HCT116 (cell line): ENCODE measurements around the gene HAUS1. TPM values are rescaled to one million over a fixed set of nuclear protein-coding genes. Genes with fewer than 3 reads are reported as not detected.

Experiments
- ATAC-seq: fragments of 200-7000 bp; cut with Tn5 transposase; 2 replicates; pipeline ENCODE4 v1.9.1; 2020; ENCODE audit warnings: mild to moderate bottlenecking, moderate library complexity
- BruUV-seq: library from RNA; stranded (reverse); fragments of 400-500 nt; replicated peaks from 2 replicates; lab custom pipeline; 2021; lab: Mats Ljungman, UMichigan
- CTCF ChIA-PET: fragments of 300-600 bp; sonication (Branson Sonifier 250); formaldehyde crosslinking; loops from one replicate; lab custom pipeline; 2021; ENCODE audit warnings: antibody characterized with exemption; lab: Charles Lee
- POLR2A ChIA-PET: fragments of 300-600, 350-600 bp; sonication (Branson Sonifier 250); formaldehyde crosslinking; loops from one replicate; lab custom pipeline; 2021; ENCODE audit warnings: antibody characterized with exemption; lab: Charles Lee
- RAD21 ChIA-PET, 2 experiments: fragments of 300-600 bp; sonication (Branson Sonifier 250); formaldehyde crosslinking; loops; one replicate each; lab custom pipeline; 2023; ENCODE audit warnings: low total read pairs in 2 of 2; ENCODE audit not compliant: uncharacterized antibody in 2 of 2, unreplicated experiment in 2 of 2, low non-redundant PET in 1 of 2; lab: Charles Lee
- DNase-seq: peaks from one replicate; pipeline ENCODE4 v3.0.0-alpha.2; 2010; ENCODE audit warnings: low read depth, low spot score
- H2AFZ ChIP-seq: fragments of 200-600 bp; shearing (Covaris generic), sonication (generic); 2 replicates; pipeline ENCODE4 v1.6.1; 2017; ENCODE audit warnings: low read depth, mixed run types, mixed read lengths, antibody characterized with exemption, low read length; ENCODE audit not compliant: poor library complexity, severe bottlenecking
- H3K27ac ChIP-seq: 2 replicates; pipeline ENCODE4 v1.5.1; 2012; ENCODE audit warnings: low read depth, low read length
- H3K27me3 ChIP-seq: fragments of 200-600 bp; sonication (generic); 2 replicates; pipeline ENCODE4 v1.6.1; 2016; ENCODE audit warnings: mixed run types, low read length, mixed read lengths; ENCODE audit not compliant: insufficient read depth
- H3K36me3 ChIP-seq, 2 experiments: fragments of 200-500 bp in 1 of 2; fragments of 200-600 bp in 1 of 2; sonication (Bioruptor generic) in 1 of 2; sonication (generic) in 1 of 2; 2 replicates each; pipeline versions ENCODE4 v1.5.1 to v1.6.1; 2014 to 2016; ENCODE audit warnings: low read length in 2 of 2, inconsistent platforms in 1 of 2, mixed read lengths in 1 of 2, mixed run types in 1 of 2; ENCODE audit not compliant: insufficient read depth in 2 of 2, control insufficient read depth in 1 of 2
- H3K4me1 ChIP-seq, 2 experiments: fragments of 200-600 bp in 1 of 2; sonication (generic) in 1 of 2; 2 replicates each; pipeline versions ENCODE4 v1.5.1 to v1.6.1; 2012 to 2017; ENCODE audit warnings: low read length in 2 of 2, inconsistent platforms in 1 of 2, mild to moderate bottlenecking in 1 of 2, mixed read lengths in 1 of 2, mixed run types in 1 of 2, moderate library complexity in 1 of 2; ENCODE audit not compliant: insufficient read depth in 2 of 2, control insufficient read depth in 1 of 2
- H3K4me2 ChIP-seq: fragments of 200-600 bp; sonication (generic); 2 replicates; pipeline ENCODE4 v1.6.1; 2017; ENCODE audit warnings: mixed run types, low read length, mixed read lengths
- H3K4me3 ChIP-seq, 2 experiments: fragments of 200-600 bp in 1 of 2; sonication (generic) in 1 of 2; replicated peaks in 1 of 2; 2 replicates each; pipeline ENCODE4 v1.5.1; 2011 to 2016; ENCODE audit warnings: low read length in 2 of 2, control low read depth in 1 of 2, low read depth in 1 of 2, mild to moderate bottlenecking in 1 of 2, mixed read lengths in 1 of 2, mixed run types in 1 of 2
- H3K79me2 ChIP-seq: fragments of 200-600 bp; sonication (generic); 2 replicates; pipeline ENCODE4 v1.6.1; 2017; ENCODE audit warnings: mild to moderate bottlenecking, mixed run types, low read length, moderate library complexity, mixed read lengths; ENCODE audit not compliant: insufficient read depth
- H3K9ac ChIP-seq: fragments of 200-600 bp; sonication (generic); 2 replicates; pipeline ENCODE4 v1.6.1; 2016; ENCODE audit warnings: low read length, mixed read lengths
- H3K9me2 ChIP-seq: fragments of 200-600 bp; sonication (generic), shearing (Covaris generic); 2 replicates; pipeline ENCODE4 v1.6.1; 2017; ENCODE audit warnings: mixed run types, mild to moderate bottlenecking, moderate library complexity; ENCODE audit not compliant: insufficient read depth
- H3K9me3 ChIP-seq, 2 experiments: fragments of 200-500 bp in 1 of 2; fragments of 200-600 bp in 1 of 2; sonication (Bioruptor generic) in 1 of 2; sonication (generic) in 1 of 2; 2 replicates each; pipeline ENCODE4 v1.6.1; 2014 to 2017; ENCODE audit warnings: low read length in 2 of 2, mixed read lengths in 2 of 2, inconsistent platforms in 1 of 2, low read depth in 1 of 2, mild to moderate bottlenecking in 1 of 2, mixed run types in 1 of 2, moderate library complexity in 1 of 2; ENCODE audit not compliant: control insufficient read depth in 1 of 2, insufficient read depth in 1 of 2
- H4K20me1 ChIP-seq: fragments of 200-600 bp; sonication (generic), shearing (Covaris generic); 2 replicates; pipeline ENCODE4 v1.6.1; 2017; ENCODE audit warnings: mixed run types, mild to moderate bottlenecking, moderate library complexity; ENCODE audit not compliant: insufficient read depth
- CBX3 ChIP-seq: IDR thresholded peaks from 2 replicates; pipeline ENCODE4 v1.6.1; 2012; ENCODE audit warnings: low read depth
- CEBPB ChIP-seq: IDR thresholded peaks from 2 replicates; pipeline ENCODE4 v1.6.1; 2012; ENCODE audit warnings: low read depth
- EGR1 ChIP-seq: IDR thresholded peaks from 2 replicates; pipeline ENCODE4 v1.6.1; 2012; ENCODE audit warnings: low read depth
- MAX ChIP-seq: IDR thresholded peaks from 2 replicates; pipeline ENCODE4 v1.6.1; 2012
- POLR2AphosphoS5 ChIP-seq: IDR thresholded peaks from 2 replicates; pipeline ENCODE4 v1.6.1; 2011; ENCODE audit warnings: mild to moderate bottlenecking, low read depth, low read length, moderate library complexity
- RAD21 ChIP-seq: IDR thresholded peaks from 2 replicates; pipeline ENCODE4 v1.6.1; 2012; ENCODE audit warnings: low read depth, mild to moderate bottlenecking
- REST ChIP-seq: IDR thresholded peaks from 2 replicates; pipeline ENCODE4 v1.6.1; 2012; ENCODE audit warnings: low read depth
- SIN3A ChIP-seq: IDR thresholded peaks from 2 replicates; pipeline ENCODE4 v1.6.1; 2012; ENCODE audit warnings: low read depth
- SRF ChIP-seq: IDR thresholded peaks from 2 replicates; pipeline ENCODE4 v1.6.1; 2012; ENCODE audit warnings: low read depth
- ZFX ChIP-seq: fragments of 450-650 bp; IDR thresholded peaks from 2 replicates; pipeline ENCODE4 v1.6.1; 2017
- ZNF274 ChIP-seq: fragments of 200-500 bp; sonication (Bioruptor generic); IDR thresholded peaks from 2 replicates; pipeline ENCODE4 v1.6.1; 2014; ENCODE audit warnings: mild to moderate bottlenecking, low read depth, low read length, inconsistent platforms
- intact Hi-C: fragments of 100-400 bp; cut with micrococcal nuclease; formaldehyde crosslinking; loops from 2 replicates; pipeline ENCODE4 v1.10.0; 2022
- total RNA-seq: library from RNA; stranded (reverse); gene quantifications from one replicate; pipeline ENCODE4 v1.2.1, GENCODE V29; 2021; ENCODE audit not compliant: unreplicated experiment
- TF ChIP-seq, protein P1 (sequence below): IDR thresholded peaks from 2 replicates; pipeline ENCODE4 v1.6.1; 2011; ENCODE audit warnings: mild to moderate bottlenecking, low read length, moderate library complexity; ENCODE audit not compliant: insufficient replicate concordance; ENCODE audit errors: extremely low read depth

Gene HAUS1
- total RNA-seq, 1 experiment from 2014 or later, result 46.2 TPM

DNA sequence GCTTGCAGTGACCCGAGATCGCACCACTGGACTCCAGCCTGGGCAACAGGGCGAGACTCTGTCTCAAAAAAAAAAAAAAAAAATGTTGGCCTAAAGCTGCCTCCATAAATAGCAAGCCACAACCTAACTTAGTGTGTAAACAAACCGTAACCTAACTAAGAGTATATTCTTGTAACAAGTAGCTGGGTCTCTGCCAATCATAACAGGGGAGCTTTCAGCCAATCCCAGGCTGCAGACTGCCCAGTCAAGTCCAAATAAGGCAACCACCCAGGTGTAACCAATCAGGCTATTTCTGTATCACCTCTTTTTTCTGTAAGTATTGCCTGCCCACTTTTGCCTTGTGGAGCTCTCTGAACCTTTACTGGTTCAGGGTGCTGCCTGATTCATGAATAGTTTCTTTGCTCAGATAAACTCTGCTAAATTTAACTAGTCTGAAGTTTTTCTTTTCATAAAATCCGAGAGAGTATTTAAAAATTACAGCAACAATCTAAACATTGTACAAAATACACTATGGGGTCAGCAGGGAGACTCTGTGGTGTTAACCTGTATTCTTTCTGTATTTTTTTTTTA is 36.7 kb upstream of the HAUS1 start:
- Histone ChIP-seq H3K79me2 (peaks cover 19% of the 10 kb centered on the region; the same call in 1 of the 2 replicates), H4K20me1 (no peaks in the 10 kb centered on the region), H3K9ac (no peak overlapping the region), H3K4me3 (no peak overlapping the region), H3K27ac (no peak overlapping the region), H2AFZ (no peak overlapping the region), H3K9me3 (no peaks in the 10 kb centered on the region), H3K27me3 (no peaks in the 10 kb centered on the region), H3K9me2 (no peaks in the 10 kb centered on the region), H3K4me1 (peaks cover 22 to 47% of the 10 kb centered on the region in 2 experiments), H3K36me3 (no peaks in the 10 kb centered on the region), H3K4me2 (no peak overlapping the region)
- intact Hi-C loops, result no loop called here
- DNase-seq (peak; percentile 43), ATAC-seq (peak; percentile 37)
- TF ChIP-seq ZNF274 (no peak), SRF (peak; percentile 80)
- TF ChIP-seq, protein P1, sequence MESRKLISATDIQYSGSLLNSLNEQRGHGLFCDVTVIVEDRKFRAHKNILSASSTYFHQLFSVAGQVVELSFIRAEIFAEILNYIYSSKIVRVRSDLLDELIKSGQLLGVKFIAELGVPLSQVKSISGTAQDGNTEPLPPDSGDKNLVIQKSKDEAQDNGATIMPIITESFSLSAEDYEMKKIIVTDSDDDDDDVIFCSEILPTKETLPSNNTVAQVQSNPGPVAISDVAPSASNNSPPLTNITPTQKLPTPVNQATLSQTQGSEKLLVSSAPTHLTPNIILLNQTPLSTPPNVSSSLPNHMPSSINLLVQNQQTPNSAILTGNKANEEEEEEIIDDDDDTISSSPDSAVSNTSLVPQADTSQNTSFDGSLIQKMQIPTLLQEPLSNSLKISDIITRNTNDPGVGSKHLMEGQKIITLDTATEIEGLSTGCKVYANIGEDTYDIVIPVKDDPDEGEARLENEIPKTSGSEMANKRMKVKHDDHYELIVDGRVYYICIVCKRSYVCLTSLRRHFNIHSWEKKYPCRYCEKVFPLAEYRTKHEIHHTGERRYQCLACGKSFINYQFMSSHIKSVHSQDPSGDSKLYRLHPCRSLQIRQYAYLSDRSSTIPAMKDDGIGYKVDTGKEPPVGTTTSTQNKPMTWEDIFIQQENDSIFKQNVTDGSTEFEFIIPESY, result no peak
- no TSS peak for BruUV-seq
- ChIA-PET POLR2A (no interaction called here), CTCF (no interaction called here), RAD21 (no interaction called here)

DNA sequence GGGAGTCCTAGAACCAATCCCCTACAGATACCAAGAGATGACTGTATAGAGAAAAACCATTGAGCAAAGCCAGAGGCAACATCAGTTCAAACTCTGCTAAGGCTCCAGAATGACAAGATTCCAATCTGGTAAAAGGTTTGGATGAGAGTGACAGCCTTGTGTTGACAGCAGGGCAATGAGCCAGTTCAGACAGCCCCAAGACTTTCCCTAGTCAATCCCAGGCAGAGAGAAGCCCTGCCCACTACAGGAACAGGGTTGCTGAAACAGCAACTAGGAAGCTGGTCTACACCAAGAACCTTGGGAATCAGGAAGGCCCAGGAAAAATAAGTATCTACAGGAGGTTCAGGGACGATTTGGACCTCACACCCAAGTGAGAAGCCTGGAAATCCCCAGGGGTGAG is 35.4 kb upstream of the HAUS1 start:
- DNase-seq (no peak), ATAC-seq (no peak)
- RAD21 ChIA-PET, result no interaction called here
- Histone ChIP-seq H3K4me1 (peaks cover 25 to 54% of the 10 kb centered on the region in 2 experiments), H3K4me3 (no peak overlapping the region), H3K79me2 (peaks cover 19% of the 10 kb centered on the region; the same call in 1 of the 2 replicates), H3K9me2 (no peaks in the 10 kb centered on the region), H3K36me3 (no peaks in the 10 kb centered on the region), H4K20me1 (no peaks in the 10 kb centered on the region), H3K9ac (no peak overlapping the region), H2AFZ (no peak overlapping the region), H3K27me3 (no peaks in the 10 kb centered on the region), H3K27ac (no peak overlapping the region), H3K4me2 (0 out of 2 replicates have a peak overlapping the region, but pooled peaks have one; percentile 27), H3K9me3 (no peaks in the 10 kb centered on the region)
- no TSS peak for BruUV-seq
- POLR2A ChIA-PET, result no interaction called here
- intact Hi-C loops, result no loop called here
- CTCF ChIA-PET, result no interaction called here
- TF ChIP-seq RAD21 (no peak), CEBPB (no peak), ZFX (no peak), REST (no peak), SIN3A (no peak), MAX (no peak), EGR1 (no peak), CBX3 (no peak), POLR2AphosphoS5 (no peak)
- TF ChIP-seq, protein P1, result no peak
